Kidney epithelial cell (primary cell): ENCODE measurements around the gene TMIE. TPM values are rescaled to one million over a fixed set of nuclear protein-coding genes. Genes with fewer than 3 reads are reported as not detected.

ENCODE experiments used
- DNase-seq: peaks from one replicate; pipeline ENCODE4 v3.0.0-alpha.2; 2010; ENCODE audit warnings: low read depth
- H3K27me3 ChIP-seq: 2 replicates; pipeline ENCODE4 v1.6.0; 2011; ENCODE audit warnings: low read length; ENCODE audit not compliant: control insufficient read depth, insufficient read depth
- H3K36me3 ChIP-seq: 2 replicates; pipeline ENCODE4 v1.5.1; 2011; ENCODE audit warnings: low read length; ENCODE audit not compliant: control insufficient read depth, insufficient read depth
- H3K4me3 ChIP-seq: 2 replicates; pipeline ENCODE4 v1.5.1; 2011; ENCODE audit warnings: low read depth, mild to moderate bottlenecking, control low read depth, low read length
- total RNA-seq: library from RNA; depleted of rRNA; stranded (reverse); fragments of >200 nt; gene quantifications from 2 replicates; pipeline ENCODE4 v1.2.3, GENCODE V29; 2015
- TF ChIP-seq, protein P1 (sequence below): IDR thresholded peaks from 2 replicates; pipeline ENCODE4 v1.5.1; 2011; ENCODE audit warnings: mild to moderate bottlenecking, moderate library complexity, low read length, control low read depth, inconsistent platforms; ENCODE audit not compliant: insufficient read depth, poor library complexity, severe bottlenecking

TMIE gene
- total RNA-seq, 1 donor from 2014 or later: 1.9 TPM

- Histone ChIP-seq H3K27me3 (no peaks in the 10 kb centered on the region), H3K4me3 (no peak overlapping the region), H3K36me3 (no peaks in the 10 kb centered on the region)
- no peak for DNase-seq
- TF ChIP-seq, protein P1, sequence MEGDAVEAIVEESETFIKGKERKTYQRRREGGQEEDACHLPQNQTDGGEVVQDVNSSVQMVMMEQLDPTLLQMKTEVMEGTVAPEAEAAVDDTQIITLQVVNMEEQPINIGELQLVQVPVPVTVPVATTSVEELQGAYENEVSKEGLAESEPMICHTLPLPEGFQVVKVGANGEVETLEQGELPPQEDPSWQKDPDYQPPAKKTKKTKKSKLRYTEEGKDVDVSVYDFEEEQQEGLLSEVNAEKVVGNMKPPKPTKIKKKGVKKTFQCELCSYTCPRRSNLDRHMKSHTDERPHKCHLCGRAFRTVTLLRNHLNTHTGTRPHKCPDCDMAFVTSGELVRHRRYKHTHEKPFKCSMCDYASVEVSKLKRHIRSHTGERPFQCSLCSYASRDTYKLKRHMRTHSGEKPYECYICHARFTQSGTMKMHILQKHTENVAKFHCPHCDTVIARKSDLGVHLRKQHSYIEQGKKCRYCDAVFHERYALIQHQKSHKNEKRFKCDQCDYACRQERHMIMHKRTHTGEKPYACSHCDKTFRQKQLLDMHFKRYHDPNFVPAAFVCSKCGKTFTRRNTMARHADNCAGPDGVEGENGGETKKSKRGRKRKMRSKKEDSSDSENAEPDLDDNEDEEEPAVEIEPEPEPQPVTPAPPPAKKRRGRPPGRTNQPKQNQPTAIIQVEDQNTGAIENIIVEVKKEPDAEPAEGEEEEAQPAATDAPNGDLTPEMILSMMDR: no peak
These were observed 25.8 kb upstream of the TMIE start for GRCh38 chr3:46675426-46675825.

- H3K4me3 ChIP-seq: no peak overlapping the region
- DNase-seq: no peak
- H3K27me3 ChIP-seq: no peaks in the 10 kb centered on the region
- H3K36me3 ChIP-seq: no peaks in the 10 kb centered on the region
- TF ChIP-seq, protein P1: no peak
These were observed 25.2 kb upstream of the TMIE start for GRCh38 chr3:46675843-46676567.

DNA sequence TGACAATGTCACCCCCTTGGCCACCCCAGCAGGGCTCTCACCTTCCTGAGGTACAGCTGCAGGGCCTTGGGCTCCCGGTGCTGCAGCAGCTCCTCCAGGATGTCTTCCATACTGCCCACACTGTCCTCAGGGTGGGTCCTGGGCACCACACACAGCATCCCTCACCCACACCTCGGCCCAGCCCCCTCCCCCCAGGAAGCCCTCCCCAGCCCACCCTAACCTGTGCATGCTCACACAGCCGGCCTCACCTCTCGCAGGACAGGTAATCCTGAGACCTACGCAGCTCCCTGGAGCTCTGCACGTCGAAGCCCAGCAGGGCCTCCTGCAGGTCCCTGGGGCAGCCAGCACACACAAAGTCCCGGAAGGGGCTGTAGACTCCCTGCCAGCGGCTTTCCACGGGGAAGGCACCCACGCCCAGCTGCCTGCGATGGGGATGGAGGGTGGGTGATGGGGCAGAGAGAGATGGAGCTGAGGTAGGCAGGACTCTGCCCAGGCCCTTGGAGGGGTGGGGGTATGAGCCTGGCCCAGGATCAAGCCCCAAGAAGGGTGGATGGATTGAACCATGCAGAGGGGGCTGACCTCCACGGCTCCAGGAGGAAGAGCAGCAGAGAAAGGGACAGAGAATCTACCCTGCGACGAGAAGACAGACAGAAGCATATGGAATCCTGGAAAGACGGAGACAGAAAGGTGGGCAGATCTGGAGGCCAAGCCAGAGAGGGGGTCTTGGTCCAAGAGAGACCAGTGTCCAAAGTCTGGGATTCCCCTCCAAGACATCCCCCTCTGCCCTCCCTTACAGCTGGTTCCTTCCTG lies 24.4 kb upstream of the TMIE start:
- H3K36me3 ChIP-seq: no peaks in the 10 kb centered on the region
- DNase-seq: no peak
- H3K27me3 ChIP-seq: no peaks in the 10 kb centered on the region
- no peak overlapping the region for H3K4me3 ChIP-seq
- TF ChIP-seq, protein P1: no peak

GRCh38 chr3:46677411-46677726 lies 23.8 kb upstream of the TMIE start:
- DNase-seq: no peak
- TF ChIP-seq, protein P1: no peak
- H3K27me3 ChIP-seq: no peaks in the 10 kb centered on the region
- no peaks in the 10 kb centered on the region for H3K36me3 ChIP-seq
- no peak overlapping the region for H3K4me3 ChIP-seq

- TF ChIP-seq, protein P1: no peak
- Histone ChIP-seq H3K36me3 (no peaks in the 10 kb centered on the region), H3K4me3 (no peak overlapping the region), H3K27me3 (no peaks in the 10 kb centered on the region)
- DNase-seq: no peak
These were observed 22.9 kb upstream of the TMIE start for GRCh38 chr3:46678280-46678679.
